ENCODE measurements around the gene SPIB.
A peak's percentile ranks its signal among the peaks of the same experiment; 100 is the strongest.

Gene SPIB

DNA sequence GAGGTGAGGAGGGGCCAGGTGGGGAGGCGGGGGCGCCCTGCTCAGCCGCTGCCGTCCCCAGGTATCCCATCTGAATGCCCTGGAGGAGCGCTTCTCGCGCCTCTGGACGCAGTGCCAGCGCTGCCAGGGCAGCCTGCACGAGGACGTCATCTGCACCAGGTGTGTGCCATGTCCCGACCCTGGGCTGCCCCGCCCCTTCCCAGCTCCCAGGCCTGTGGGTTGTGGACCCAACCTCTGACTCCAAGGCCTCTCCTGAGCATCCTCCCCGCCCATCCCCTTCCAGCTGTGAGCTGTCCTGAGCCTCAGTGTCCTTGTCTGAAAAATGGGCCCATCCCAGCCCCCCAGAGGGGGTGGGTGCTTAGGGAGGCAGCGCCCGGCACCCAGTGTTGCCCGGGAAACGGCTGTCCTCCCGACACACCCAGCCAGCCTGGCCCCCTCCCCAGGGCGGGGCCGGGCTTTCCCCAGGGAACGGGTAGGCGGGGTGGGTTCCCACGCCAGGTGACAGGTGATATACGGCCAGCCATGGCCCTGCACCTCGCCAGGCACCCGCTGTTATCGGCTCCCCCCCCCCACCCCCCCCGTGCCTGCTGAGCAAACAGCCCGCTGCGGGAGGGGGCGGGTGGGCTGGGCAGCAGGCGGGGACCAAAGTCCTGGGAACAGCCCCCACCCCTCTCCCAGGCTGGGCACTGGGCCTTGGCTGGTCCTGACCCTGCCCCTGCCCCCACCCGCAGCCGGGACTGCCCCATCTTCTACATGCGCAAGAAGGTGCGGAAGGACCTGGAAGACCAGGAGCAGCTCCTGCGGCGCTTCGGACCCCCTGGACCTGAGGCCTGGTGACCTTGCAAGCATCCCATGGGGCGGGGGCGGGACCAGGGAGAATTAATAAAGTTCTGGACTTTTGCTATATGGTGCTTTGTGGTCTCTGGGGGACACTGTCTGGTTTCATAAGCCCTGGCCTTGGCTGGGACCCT lies 1.3 kb upstream of the SPIB start:
- FAIRE-seq (no peak), DNase-seq (ENCODE audit: insufficient read length, low spot score) (no peak)

DNA sequence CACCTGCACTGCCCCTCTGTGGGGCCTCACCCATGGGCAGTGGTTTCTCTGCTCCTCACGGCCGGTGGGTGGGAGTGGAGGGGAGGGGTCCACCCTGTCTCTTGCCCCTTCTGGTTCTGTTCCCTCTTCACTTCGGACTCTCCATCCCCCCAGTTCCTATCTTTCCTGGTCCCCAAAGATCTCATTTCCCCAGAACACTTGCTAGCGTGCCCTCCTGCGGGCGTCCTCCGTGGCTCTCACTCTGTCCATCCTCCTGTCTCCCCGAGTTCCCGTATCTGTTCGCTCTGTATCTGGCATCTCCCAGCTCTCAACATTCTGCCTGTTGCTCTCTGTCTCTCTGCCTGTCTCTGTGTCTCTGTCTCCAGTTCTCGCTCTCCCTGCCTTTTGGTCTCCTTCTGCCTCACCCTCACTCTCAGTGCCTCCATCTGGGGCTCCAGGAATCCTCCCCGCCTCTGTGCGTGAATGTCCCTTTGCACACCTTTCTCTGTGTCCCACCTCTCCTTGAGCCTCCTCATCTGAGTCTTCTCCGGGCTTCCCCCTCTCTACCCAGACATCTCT lies 363 bp downstream of the SPIB start:
- no peak for FAIRE-seq
- DNase-seq (ENCODE audit: insufficient read length, low spot score), result no peak

DNA sequence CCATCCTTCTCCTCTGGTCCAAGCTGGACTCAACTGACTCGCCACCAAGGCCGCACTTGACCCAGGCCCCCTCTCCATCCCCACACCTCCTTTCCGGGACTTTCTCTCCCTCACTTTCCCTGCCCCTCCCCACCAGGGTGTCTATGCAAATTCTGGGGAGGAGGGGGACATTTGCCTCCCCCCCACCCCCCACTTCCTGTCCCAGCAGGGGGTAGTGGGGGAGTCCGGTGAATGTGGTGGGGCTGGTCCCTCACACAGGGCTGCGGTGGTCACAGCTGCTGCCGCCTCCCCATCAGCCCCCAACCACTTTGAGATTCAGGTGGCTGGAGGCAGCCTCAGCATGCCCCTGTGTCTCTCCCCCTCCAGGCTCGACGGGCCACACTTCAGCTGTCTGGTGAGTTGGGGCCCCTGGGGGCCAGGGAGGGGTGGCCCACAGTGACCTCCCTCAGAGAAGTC lies 870 bp downstream of the SPIB start:
- FAIRE-seq, result no peak
- no peak for DNase-seq (ENCODE audit: insufficient read length, low spot score)

DNA sequence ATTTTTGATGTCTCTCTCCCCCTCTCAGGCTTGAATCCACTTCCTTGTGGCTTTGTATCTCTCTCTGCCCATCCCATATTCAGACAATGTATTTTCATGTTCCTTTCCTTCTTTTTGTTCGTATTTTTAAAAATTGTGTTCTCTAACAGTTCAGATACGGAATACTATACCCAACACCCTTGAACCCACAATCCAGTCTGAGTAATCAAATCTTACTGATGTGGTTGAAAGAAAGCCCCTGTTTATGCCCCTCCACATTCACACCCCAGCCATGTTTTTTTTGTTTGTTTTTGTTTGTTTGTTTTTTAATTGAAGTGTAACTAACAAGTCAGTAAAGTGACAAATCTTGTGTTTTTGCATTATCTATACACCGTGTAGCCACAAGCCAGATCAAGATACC lies 1.4 kb downstream of the SPIB start:
- FAIRE-seq, result no peak
- DNase-seq (ENCODE audit: insufficient read length, low spot score), result no peak

DNA sequence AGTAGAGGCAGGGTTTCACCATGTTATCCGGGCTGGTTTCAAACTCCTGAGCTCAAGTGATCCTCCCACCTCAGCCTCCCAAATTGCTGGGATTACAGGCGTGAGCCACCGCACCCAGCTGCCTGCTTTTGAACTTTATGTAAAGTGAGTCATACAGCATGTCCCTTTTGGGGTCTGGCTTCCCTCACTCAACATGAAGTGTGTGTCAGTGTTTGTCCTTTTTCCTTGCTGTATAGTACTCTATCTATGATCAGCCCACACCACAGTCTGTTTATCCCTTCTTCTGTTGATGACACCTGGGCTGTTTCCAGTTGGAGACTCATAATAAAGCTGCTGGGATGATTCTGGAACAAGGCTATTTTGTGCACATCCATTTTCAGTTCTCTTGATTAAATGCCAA lies 2.1 kb downstream of the SPIB start:
- DNase-seq (ENCODE audit: insufficient read length, low spot score) (no peak), FAIRE-seq (no peak)

DNA sequence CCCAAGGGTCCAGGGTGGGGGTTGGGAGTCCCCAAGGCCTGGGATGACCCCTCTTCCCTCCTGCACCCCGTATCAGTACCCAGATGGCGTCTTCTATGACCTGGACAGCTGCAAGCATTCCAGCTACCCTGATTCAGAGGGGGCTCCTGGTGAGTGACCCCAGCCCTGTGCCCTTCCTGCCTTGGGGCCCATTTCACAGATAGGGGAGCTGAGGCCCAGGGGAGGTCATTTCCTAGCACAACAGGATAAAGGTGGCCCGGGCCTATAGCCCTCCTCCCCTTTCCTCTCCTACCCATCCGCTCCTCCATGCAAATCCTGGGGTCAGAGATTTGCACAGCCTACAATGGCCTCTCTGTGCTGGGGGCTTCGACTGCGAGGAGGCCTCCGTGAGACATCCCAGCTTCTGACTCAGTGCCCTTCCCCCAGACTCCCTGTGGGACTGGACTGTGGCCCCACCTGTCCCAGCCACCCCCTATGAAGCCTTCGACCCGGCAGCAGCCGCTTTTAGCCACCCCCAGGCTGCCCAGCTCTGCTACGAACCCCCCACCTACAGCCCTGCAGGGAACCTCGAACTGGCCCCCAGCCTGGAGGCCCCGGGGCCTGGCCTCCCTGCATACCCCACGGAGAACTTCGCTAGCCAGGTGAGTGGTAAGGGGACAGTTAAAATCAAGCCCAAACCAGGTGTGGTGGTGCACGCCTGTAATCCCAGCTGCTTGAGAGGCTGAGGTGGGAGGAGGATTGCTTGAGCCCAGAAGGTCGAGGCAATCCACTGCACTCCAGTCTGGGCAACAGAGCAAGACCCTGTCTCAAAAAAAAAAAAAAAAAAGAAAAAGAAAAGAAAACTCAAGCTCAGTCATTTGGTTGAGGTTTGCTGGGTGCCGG lies 3.9 kb downstream of the SPIB start:
- FAIRE-seq, result no peak

DNA sequence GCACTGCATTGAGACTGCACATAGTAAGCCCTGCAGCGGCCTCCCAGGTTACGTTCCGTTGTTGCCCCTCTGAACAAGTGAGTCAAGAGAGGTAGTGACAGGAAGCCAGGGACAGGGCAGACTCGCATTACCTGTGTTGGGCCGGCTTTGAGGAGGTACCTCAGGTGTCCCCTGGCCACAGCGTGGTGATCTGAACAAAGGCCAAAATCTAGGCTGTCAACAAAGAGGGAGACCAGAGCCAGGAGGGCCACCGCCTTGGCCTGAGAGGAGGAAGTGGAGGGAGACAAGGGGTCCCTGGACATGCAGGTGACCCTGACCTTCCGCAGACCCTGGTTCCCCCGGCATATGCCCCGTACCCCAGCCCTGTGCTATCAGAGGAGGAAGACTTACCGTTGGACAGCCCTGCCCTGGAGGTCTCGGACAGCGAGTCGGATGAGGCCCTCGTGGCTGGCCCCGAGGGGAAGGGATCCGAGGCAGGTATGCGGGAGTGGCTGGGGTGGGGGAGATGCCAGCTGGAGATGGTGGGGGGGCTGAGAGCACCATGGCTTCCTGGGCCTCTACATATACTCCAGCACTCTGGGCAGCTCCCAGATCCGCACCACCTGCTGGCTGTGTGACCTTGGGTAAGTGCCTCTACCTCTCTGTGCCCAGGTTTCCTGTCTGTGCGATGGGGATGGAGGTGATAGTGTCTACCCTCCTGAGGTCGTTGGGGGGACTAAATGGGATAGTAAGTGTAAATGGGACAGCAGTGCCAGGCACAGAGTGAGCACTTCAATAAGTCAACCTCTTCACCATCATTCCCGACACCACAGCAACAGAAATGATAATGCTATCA lies 4.8 kb downstream of the SPIB start:
- no peak for FAIRE-seq
- no peak for DNase-seq (ENCODE audit: insufficient read length, low spot score)

More for the DNA sequence above, 3.9 kb downstream of the SPIB start:
- no peak for DNase-seq (ENCODE audit: insufficient read length, low spot score)

DNA sequence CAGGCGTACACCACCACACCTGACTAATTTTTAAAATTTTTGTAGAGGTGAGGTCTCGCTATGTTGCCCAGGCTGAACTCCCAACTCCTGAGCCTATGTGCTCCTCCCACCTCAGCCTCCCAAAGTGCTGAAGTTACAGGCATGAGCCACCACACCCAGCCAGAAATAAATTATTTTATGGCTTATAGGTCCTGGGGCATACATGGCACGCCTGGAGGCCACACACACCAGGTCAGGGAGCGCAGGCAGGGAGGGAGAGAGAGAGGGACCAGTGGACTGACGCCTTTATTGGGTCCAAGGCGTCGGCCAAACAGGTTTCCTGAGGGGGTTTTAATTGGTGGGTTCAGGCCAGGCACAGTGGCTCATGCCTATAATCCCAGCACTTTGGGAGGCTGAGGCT lies 6.8 kb downstream of the SPIB start:
- DNase-seq (ENCODE audit: insufficient read length, low spot score) (no peak), FAIRE-seq (no peak)

DNA sequence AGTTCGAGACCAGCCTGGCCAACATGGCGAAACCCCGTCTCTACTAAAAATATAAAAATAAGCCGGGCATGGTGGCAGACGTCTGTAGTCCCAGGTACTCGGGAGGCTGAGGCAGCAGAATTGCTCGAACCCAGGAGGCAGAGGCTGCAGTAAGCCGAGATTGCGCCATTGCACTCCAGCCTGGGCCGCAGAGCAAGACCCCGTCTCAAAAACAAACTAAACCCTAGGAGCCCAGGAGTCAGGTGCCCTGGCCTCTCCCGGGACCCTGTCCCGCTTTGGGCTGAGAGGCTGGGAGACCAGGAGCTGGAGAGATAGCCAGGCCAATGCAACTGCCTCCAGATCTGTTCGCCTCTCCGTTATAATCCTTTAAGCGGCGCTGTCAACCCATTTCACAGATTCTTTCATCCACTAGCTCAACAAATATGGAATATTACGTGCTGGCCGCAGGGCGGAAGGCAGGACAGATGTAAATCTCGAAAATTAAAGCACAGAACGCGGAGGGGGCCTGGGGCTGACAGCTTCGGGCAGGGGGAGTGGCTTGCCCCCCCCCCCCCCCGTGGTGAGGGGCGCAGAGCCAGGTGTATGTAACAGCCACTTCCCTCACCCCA lies 8.7 kb downstream of the SPIB start:
- FAIRE-seq, result no peak
- no peak for DNase-seq (ENCODE audit: insufficient read length, low spot score)

DNA sequence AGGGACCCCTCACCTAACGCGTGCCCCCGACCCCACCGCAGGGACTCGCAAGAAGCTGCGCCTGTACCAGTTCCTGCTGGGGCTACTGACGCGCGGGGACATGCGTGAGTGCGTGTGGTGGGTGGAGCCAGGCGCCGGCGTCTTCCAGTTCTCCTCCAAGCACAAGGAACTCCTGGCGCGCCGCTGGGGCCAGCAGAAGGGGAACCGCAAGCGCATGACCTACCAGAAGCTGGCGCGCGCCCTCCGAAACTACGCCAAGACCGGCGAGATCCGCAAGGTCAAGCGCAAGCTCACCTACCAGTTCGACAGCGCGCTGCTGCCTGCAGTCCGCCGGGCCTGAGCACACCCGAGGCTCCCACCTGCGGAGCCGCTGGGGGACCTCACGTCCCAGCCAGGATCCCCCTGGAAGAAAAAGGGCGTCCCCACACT lies 9.3 kb downstream of the SPIB start:
- DNase-seq (ENCODE audit: insufficient read length, low spot score) (no peak), FAIRE-seq (no peak)

DNA sequence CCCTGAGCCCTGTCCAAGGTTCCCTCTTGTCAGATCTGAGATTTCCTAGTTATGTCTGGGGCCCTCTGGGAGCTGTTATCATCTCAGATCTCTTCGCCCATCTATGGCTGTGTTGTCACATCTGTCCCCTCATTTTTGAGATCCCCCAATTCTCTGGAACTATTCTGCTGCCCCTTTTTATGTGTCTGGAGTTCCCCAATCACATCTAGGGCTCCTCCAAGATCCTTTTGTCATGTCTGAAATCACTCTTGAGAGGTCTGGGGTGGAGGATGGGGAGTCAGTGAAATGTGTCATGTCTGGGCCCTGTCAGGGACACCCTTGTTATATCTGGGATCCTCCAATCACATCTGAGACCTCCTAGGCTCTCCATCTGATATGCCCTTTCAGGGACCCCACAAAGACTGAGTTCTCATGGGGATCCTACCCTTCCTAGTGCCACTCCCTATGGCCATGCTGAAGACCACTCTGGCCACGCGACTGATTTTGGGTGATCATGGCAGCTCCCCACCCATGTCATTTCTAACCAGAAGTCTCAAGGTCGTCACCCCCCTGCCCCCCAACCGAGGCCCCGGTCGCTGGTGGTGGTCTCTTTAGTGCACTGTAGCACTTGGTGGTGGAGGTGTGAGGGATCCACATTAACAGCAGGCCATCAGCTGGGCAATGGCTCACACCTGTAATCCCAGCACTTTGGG lies 10.2 kb downstream of the SPIB start:
- no peak for DNase-seq (ENCODE audit: insufficient read length, low spot score)
- FAIRE-seq, result no peak

DNA sequence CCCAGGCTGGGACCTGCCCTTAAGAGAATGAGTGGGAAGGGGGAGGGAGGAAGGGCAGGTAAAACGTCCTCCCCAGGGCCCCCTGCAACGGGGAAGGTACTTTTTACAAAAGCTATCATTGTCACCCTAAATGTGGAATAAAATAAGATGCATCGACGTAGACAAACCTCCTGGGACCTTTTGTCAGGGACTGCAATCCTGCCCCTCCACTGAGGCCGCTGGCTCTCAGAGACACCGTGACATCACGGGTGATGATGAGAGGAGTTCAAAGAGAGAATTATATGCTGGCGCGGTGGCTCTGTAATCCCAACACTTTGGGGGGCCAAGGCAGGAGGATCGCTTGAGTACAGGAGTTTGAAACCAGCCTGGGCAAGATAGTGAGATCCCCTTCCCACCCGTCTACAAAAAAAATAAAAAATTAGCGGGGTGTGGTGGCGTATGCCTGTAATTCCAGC lies 12.2 kb downstream of the SPIB start:
- no peak for DNase-seq (ENCODE audit: insufficient read length, low spot score)
- no peak for FAIRE-seq

DNA sequence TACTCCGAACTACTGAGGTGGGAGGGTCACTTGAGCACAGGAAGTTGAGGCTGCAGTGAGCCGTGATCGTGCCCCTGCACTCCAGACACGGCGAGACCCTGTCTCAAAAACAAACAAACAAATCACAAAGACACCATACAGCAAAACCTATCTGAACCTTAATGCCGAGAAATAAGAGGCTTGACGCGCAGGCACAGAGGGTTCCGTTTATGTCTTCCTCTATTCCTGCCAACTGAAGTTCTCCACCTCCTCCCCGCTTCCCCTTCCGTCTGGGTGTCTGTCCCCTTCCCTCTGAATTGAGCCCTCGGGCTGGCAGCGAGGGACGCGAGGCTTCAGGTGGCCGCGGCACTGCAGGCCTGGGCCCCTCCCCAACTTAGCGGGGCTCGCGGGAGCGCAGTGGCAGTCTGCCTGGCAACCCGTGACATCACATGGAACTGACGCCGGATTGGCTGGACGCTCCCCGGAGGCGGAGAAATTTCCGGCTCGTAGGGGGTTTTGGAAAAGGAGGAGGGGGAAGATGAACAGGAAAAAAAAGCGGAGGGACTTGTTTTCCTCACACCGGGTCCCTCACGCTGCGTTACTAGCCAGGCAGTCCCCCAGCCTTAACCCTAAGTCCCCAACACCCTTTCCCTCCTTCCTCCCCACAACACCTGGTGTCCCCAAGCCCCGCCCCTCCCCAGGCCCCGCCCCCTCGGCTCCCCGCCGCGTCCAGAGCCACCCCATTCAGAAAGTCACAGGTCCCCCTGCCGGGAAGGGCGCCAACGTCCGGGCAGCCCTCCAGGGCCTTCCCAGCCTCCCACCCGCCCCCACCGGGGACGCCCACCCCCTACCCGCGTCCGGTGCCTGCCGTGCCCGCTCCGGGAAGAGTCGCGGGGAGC lies 12.8 kb downstream of the SPIB start:
- FAIRE-seq (peak; percentile 96), DNase-seq (ENCODE audit: insufficient read length, low spot score) (peak; percentile 89)

DNA sequence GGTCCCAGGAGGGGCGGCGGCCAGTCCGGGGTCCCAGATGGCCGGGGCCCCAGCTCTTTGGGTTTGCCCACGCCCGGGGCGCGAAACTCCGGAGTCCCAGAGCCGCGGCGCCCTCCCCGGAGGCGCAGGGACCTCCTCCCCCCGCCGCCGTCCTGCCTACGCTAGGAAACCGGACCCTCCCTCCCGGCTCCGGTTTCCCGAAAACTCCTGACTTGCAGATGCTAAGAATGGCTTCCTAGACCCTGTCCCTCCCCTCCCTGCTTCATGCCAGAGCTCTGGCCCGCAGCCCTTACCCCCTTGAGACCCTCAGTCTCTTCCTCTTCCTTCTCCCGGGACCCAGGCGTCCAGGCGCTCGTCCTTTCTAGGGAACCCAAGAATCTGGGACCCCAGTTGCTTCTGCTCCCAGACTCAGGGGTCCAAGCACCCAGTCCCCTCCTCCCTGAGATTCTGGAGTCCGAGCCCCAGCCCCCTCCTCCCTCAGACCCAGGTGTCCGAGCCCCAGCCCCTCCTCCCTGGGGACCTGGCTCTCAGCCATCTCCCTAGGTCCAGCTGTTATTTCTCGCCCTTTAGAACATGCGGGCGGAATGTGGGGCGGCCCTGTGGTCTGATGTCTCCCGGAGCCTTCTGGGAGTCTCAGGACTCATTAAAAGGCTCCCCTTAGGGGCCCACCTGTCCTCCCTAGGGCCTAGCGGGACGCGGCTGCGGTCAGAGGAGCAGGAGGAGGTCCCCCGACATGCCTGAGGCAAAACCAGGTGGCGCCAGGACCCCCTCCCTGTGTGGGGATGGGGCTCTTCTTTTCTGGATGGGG lies 13.7 kb downstream of the SPIB start, which contains the start of gene MYBPC2:
Gene MYBPC2 (plus strand): TSS at position 672 of the 808 bp plus-strand sequence. CDS start 62 bp downstream, at position 734.
- FAIRE-seq (no peak), DNase-seq (ENCODE audit: insufficient read length, low spot score) (no peak)

DNA sequence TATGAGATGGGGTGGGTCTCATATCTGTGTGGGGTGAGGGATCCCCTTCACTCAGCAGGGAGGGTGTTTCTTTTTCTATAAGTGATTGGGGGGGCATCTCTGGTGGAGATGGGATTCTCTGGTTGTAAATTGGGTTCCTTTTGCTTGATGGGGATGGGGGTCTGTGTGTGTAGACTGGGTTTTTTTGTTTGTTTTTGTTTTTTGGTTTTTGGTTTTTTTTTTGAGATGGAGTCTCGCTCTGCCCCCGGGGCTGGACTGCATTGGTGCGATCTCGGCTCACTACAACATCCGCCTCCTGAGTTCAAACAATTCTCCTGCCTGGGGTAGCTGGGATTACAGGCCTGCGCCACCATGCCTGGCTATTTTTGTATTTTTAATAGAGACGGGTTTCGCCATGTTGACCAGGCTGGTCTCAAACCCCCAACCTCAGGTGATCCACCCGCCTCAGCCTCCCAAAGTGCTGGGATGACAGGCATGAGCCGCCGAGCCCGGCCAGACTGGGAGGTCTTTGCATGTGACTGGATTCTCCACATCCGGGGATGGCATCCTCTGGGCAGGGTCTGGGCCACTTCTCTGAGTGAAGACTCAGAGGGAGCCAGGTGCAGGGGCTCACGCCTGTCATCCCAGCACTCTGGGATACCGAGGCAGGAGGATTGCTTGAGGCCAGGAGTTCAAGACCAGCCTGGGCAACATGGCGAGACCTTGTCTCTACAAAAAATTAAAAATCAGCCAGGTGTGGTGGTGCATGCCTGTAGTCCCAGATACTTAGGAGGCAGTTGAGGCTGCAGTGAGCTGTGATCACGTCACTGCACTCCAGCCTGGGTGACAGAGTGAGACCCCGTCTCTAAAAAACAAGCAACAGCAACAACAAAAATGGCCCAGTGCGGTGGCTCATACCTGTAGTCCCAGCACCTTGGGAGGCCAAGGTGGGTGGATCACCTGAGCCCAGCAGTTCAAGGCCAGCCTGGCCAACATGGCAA lies 14.8 kb downstream of the SPIB start:
- no peak for FAIRE-seq
- DNase-seq (ENCODE audit: insufficient read length, low spot score), result no peak

DNA sequence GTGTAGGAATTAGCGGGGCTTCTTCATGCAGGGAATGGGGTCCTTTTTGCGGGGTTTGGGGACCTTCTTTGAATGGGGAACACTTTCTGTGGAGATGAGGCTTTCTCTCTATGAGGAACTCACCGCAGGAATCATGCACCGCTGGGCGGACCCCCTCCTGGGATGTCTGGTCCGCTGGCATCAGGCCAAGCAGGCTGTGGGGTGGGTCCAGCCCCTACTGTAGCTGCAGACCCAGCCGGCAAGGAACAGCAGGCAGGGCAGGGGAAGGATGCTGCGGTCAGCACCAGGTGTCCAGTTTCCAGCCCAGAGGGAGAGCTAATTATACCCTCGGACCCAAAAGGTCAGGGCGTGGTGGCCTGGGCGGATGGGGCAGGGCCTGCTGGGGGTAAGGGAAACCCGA lies 15.8 kb downstream of the SPIB start:
- DNase-seq (ENCODE audit: insufficient read length, low spot score) (no peak), FAIRE-seq (no peak)

Data from HTR-8/SVneo (cell line).